HG03469 (cell line): ENCODE results near the gene GIPC1.
"Not testable (repeated sequence)": the region's sequence is repeated elsewhere in the genome, so short reads cannot be mapped to it uniquely, and the experiment has no call there.

ENCODE experiments used
- ATAC-seq: cut with Tn5 transposase; IDR thresholded peaks from one replicate; pipeline ENCODE4 v1.9.1; 2021; ENCODE audit warnings: mild to moderate bottlenecking, moderate library complexity, moderate number of reproducible peaks; ENCODE audit not compliant: unreplicated experiment

Gene GIPC1, protein sequence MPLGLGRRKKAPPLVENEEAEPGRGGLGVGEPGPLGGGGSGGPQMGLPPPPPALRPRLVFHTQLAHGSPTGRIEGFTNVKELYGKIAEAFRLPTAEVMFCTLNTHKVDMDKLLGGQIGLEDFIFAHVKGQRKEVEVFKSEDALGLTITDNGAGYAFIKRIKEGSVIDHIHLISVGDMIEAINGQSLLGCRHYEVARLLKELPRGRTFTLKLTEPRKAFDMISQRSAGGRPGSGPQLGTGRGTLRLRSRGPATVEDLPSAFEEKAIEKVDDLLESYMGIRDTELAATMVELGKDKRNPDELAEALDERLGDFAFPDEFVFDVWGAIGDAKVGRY

DNA sequence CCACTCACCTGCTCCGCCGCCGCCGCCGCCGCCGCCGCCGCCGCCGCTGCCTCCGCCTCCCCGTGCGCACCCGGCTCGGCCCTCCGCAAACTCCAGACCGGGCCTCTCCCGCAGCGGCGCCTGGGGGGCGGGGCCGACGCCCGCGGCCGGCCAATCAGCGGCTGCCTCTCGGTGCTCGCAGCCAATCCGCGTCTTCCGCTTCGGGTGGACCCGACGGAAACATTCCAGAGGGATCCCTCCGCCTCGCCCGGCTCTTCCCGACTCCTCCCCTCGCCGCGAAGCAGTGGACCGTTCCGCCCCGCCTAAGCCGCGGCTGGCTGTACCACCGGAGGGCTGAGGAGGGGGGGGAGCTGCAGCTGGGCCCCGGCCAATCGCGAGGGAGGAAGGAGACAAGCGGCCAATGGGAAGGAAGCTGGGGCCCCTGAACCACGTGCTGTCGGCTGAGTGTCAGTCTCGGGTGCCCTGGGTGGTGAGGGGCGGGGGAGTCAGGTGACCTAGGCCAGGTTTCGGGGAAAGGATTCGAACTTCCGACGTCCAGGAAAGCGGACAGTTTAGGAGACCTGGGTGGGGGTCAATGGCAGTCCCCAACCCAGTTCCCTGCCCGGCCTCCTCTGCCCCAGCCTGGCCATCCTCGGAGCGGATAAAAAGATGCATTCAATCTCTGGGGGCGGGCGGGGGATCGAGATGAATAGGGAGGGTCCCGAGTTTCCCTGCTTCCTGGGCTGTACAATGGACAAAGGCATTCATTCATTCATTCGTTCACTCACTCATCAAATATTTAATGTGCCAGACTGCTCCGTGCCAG, at the start of gene GIPC1:
GIPC1 (minus strand) TSS at position 99 of the 805 bp plus-strand sequence. CDS start 13,151 bp downstream, outside the sequence.
- peak; percentile 38 for ATAC-seq

DNA sequence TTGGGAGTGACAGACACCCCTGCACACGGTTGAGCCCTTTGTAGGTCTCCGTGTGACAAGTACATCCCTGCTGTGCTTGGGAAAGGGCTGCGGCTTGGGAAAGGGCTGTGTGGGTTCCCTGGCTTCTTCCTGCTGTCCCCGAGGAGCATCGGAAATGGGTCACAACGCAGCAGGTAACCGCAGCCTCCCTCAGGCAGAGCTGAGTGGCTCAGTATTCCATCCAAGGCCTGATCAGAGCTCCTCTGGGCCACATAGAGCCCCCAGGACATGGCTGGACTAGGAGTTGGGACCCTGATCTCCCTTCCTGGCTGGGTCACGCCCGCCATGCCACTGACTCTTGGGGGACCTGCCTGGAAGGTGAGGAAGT, 49.8 kb upstream of the GIPC1 start:
- no peak for ATAC-seq

DNA sequence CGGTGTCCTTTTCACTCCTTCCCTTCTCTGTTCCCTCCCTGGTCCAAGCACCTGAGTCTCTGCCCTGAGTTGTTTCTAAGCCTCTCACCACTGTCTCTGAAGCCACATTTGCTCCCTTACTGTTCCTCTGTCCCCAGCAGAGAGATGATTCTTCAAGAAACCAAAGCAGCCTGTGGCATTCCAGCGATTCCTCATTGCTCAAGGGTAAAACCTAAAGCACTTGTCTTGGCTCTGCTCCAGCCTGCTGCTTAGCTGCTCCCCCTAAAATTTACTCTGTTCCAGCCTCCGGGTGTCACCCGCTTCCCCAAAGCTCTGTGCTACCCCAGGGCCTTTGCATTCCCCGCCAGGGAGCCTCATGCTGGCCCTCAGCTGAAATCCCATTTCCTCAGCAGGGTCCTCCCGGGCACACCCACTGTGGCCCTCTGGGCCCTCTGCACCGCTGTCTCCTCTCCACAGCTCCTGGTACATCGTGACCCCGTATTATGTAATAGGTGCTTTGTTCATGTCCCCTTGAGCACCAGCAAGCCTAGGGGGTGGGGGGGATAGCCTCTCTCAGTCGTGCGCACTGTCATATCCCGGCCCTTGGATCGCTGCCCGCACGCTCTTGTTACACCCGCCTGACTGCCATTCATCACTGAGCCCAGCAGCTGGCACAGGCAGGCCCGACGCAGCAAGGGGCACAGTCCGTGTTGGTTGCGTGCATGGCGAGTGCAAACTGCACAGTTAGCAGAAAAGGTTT, 49.2 kb upstream of the GIPC1 start:
- no peak for ATAC-seq

DNA sequence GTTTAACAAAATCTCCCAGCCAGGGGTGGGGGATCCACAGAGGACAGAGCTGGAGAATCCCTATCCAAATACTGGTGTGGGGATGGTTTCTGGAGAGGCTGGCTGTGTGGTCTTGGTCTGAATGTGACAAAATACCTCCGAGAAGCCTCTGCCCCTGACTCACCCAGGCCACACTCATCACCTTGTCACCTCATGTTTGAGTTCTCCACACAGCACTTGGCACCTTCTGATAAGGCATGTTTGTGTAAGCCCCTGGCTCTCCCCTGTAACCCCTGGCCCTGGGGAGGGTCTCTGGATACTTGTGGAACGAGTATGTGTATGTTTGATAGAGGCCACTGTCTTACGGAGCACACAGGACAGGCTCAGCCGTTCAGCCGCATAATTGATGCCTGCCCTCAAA, 48.1 kb upstream of the GIPC1 start:
- ATAC-seq, result no peak

DNA sequence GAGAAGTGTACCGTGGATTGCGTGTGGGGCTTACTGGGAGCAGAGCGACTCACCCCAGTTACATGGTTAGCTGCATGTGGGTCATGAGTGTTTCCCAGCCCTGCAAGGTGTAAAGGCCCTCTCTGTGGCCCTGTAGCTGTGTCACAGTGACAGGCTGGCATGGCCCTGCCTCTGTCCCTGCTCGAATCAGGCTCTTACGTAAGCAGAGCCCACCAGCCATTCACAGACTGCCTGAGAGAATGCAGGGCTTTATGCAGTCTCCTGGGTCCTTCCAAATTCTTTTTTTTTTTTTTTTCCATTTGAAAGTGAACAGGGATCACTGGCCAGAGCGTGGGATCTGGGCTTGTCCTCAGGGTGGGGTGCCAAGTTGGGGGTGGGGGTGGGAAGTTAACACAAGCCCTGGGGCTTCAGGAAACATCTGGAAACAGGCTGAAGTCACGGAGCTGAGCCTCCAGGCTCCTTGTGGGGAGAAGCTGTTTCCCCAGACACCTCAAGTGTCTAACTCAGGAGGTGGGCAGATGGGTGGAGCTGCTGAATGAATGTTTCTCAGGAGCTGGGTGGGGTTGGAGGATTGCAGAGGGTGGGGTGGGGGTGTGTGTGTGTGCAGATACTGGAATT, 46.9 kb upstream of the GIPC1 start:
- no peak for ATAC-seq

DNA sequence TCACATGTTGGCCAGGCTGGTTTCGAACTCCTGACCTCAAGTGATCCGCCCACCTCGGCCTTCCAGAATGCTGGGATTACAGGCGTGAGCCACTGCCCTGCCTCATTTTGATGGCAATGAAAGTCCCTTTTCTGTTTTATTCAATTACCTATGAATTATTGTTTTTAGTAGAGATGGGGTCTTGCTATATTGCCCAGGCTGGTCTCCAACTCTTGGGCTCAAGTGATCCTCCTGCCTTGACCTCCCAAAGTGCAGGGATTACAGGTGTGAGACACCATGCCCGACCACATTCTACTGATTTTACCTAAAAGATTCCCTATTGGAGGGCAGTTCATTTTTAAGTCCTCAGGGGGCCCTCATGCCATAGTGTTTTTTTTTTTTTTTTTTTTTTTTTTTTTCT, 46.1 kb upstream of the GIPC1 start:
- not testable (repeated sequence) for ATAC-seq

DNA sequence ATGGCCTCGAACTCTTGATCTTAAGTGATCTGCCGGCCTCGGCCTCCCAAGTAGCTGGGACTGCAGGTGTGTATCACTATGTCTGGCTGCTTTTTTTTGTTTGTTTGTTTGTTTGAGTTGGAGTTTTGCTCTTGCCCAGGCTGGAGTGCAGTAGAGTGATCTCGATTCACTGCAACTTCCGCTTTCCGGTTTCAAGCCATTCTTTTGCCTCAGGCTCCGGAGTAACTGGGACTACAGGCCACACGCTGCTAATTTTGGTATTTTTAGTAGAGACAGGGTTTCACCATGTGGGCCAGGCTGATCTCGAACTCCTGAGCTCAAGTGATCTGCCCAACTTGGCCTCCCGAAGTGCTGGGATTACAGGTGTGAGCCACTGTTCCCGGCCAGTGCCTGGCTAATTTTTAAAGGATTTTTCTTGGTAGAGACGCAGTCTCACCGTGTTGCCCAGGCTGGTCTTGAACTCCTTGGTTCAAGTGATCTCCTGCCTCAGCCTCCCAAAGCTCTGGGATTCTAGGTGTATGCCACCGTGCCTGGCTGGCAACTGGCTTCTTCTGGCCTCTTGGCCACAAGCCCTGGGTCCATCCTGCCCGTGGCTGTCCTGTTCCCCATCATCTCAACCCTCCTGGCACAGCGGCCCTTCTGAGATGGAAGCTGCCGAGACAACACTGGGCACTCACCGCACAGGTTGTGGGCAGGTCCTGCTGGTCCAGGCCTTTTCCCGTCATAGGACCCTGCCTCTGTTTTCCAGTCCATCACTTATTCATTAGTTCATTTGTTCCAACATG, 45.0 kb upstream of the GIPC1 start:
- no peak for ATAC-seq

DNA sequence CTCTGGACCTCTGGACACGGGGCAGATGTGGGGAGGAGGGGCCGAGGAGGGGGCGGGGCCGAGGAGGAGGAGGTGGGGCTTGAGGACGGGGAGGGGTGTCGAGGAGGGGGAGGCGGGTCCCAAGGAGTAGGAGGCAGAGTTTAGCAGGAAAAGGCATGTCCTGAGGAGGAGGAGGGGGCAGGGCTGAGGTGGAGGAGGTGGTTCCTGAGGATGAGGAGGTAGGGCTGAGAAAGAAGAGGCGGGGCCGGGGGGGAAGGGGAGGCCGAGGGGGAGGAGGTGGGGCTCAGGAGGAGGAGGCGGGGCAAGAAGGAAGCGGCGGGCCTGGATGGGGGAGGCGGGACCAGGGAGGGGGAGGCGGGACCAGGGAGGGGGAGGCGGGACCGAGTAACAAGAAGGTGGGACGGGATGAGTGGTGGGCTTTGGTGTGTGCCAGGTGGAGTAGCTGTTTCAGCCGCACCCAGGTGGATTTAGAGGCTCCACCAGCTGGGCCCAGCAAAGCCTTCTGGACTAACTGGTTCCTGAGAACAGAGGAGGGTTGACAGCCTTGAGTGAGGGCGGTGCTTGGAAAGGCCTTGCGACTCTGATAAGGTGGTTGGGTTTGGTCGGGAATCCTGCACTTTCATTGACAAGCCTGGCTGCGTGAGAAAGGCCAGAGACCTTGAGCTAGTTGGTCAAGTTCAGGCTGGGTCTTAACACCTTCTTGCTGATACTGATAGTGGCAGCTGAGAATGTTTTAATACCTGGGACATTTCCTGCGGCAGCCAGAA, 41.2 kb upstream of the GIPC1 start:
- ATAC-seq, result no peak

DNA sequence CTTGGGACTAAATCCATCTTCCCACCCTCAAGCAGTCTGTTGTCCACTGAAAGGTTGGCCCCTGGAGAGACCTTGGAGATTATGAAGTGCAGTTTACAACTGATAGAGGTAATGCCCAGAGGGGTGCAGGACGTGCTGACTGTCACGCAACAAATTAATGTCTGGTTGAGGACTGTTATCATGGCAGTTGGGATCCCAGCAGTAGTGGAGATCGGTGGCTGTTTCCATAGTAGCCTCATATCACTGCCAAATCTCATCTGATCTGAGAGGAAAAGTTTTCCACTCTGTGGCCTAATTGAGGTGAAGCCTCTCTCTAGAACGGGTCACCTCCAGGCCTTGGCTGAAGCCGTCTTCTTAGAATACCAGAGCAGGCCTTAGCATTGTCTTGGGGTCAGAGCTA, 37.5 kb upstream of the GIPC1 start:
- ATAC-seq, result no peak

DNA sequence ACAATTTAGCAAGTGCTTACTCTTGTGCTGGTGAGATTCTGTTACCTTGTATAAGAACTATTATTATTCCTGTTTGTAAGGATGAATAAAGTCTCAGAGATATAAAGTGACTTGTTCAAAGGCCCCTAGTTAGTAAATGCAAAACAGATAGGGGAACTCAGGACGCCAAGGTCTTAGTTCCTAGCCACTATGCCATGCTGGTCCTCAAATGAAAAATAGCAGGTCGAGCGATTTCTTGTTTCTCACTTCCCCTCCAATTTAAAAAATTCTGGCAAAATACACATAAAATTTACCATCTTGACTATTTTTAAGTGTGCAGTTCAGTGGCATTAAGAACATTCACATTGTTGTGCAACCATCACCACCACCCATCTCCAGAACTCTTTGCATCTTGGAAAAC, 34.6 kb upstream of the GIPC1 start:
- no peak for ATAC-seq

DNA sequence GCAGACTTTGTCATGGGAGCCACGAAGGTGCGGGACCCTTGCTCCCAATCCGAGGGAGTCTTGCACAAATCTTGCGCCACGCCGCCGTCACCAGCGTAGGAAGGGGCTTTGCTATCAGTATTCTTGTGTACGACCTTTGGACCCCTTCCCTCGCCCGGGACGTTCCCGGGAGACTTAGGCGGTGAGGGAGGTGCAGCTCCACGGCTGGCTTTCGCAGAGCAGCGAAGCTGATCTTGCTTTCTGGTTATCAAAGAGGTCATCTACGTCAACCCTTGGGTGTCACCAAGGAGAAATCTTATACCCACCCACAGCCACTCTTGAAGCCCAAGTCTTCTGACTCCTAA, 34.0 kb upstream of the GIPC1 start:
- ATAC-seq, result no peak

DNA sequence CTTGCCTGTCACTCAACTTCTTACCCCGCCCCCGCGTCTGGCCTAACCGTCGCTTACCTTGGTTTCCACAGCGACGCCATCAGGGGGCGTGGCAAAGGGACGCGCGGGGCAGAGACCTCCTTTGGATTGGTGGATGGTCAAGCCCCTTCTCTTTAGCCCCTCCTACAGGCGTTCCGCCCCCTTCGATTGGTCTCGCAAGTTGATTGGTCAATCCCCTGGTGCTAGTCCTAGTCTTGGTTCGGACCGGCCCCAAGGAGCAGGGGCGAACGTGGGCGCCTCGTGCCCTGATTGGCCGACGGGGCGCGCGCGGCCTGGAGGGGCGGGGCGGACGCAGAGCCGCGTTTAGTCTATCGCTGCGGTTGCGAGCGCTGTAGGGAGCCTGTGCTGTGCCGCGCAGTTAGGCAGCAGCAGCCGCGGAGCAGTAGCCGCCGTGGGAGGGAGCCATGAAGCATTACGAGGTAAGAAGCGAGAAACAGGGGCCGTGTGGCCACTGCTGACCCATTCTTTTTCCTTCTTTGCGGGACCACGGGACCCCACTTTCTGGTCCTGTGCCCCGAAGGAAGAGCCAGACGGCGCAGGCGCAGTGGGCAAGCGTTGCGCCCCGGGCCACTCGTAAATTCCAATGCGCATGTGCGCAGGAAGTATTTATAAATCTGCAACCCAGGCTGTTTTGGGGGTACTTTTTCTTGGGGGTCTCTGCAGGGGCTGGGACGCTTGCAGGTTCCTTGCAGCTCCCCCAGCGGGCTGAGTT, 33.5 kb upstream of the GIPC1 start, which contains the start of gene TECR:
TECR (plus strand) TSS at position 341 of the 751 bp plus-strand sequence; CDS start at position 444, 103 bp downstream.
- ATAC-seq, result peak; percentile 92

DNA sequence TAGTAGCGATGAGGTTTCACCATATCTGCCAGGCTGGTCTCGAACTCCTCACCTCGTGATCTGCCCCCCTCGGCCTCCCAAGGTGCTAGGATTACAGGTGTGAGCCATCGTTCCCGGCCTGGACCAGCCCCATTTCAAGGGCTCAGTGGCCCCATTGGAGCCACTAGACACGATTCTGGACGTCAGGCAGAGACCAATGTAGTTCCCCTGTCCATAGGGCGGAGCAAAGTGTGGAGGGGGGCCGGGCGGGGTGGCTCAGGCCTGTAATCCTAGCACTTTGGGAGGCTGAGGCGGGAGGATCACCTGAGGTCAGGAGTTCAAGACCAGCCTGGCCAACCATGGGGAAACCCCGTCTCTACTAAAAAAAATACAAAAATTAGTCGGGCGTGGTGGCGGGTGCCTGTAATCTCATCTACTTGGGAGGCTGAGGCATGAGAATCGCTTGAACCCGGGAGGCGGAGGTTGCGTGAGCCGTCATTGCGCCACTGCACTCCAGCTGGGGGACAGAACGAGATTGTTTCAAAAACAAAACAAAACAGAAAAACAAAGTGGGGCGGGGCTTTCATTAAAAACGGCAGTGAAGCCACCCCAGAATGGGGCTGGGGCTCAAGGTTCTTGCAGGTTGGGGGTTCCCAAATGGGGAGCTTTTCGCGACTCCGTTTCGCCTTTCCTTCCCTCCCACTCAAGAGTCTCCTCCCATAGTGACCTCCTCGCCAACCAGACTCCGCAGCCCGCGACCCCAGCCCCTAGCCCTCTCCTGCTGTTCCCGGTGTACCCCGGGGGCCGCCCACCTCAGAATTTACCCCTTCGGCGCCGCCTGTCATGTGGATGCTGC, 32.7 kb upstream of the GIPC1 start:
- no peak for ATAC-seq

DNA sequence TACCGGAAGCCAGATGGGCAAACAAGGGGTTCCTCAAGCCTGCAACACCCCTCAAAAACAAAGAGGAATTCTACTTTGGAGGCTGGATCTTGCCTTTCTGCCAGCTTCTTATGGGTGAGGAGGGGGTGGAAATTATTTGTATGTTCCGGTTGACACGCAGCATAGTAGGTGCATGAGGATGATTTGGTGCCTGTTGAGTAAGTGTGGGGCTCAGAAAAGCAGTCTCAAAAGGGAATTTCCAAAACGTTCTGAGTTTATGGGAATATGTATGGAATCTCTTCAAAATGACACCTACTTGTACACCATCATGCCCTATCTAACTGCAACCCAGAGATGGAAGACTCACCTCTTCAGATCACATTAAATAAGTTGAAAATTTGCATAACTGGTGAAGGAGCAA, 30.5 kb upstream of the GIPC1 start:
- no peak for ATAC-seq

DNA sequence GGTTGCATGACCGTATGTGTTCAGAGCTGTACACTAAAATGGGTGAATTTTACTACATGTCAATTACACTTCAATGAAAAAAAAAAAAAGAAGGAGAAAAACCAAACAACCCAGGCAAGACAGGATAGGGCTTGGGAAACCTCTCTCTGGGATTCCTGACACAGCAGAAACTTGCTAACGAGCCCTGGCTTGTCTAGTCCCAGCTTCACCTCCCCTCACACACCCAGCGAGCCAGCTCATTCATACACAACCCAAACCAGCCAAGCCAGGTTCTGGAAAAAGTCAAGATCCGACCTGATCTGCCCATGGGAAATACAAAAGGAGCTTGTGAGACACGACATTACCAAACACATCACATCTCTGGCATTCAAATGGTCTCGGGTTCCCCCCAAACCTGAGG, 29.8 kb upstream of the GIPC1 start:
- ATAC-seq, result no peak

DNA sequence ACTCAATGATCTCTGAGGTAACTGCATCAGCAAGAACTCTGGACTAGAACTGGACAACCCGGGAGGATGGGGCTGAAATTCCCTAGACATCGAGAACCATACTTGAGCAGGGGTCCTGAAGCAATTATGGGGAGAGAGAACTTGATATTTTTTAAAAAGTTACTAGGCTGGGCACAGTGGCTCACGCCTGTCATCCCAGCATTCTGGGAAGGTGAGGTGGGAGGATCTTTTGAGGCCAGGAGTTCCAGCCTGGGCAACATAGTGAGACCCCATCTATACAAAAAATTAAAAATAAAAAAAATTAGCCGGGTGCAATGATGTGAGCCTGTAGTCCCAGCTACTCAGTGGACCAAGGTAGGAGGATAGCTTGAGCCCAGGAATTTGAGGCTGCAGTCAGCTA, 24.6 kb upstream of the GIPC1 start:
- no peak for ATAC-seq

DNA sequence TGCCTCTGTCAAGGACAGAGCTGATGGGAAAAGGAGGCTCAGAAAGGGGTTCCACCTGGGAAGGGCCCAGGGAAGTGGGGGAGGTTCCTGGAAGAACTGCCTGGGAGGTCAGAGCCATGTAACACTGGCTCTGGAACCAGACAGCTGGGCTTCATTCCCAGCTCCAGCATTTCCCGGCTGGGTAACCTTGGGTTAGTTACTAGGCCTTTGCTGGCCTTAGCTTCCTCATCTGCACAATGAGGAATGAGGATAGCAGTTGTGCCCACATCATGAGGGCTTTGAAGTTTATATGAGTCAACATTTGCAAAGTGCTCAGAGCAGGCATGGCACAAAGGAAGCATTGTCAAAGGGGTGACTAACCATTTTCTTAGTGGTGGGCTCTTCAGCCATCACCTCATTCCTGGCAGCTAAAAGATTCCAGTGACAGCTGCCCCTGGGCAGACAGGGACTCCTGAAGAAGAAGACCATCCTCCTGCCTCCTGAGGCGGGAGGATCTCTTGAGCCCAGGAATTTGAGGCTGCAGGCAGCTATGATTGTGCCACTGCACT, 24.0 kb upstream of the GIPC1 start:
- ATAC-seq, result no peak
